ENCODE data around the gene WDR45B.
"Not testable (repeated sequence)": the region's sequence is repeated elsewhere in the genome, so short reads cannot be mapped to it uniquely, and the experiment has no call there.

The WDR45B gene

GRCh38 chr17:82577300-82577699 is 70.9 kb downstream of the WDR45B start:
- H3K27ac ChIP-seq (ENCODE audit: low read depth, low read length) = no peak overlapping the region
- H3K4me1 ChIP-seq (ENCODE audit: control insufficient read depth, insufficient read depth, low read length, unreplicated experiment) = no peaks in the 10 kb centered on the region
- no peak overlapping the region for H2AFZ ChIP-seq (ENCODE audit: low read length, unreplicated experiment)
- H3K4me3 ChIP-seq (ENCODE audit: low read depth, low read length) = no peak overlapping the region
- H3K36me3 ChIP-seq (ENCODE audit: insufficient read depth, low read length) = peaks cover 11% of the 10 kb centered on the region
- no peaks in the 10 kb centered on the region for H3K27me3 ChIP-seq (ENCODE audit: insufficient read depth, low read length)
- H3K79me2 ChIP-seq (ENCODE audit: control insufficient read depth, insufficient read depth, low read length, unreplicated experiment) = peaks cover 5% of the 10 kb centered on the region

DNA sequence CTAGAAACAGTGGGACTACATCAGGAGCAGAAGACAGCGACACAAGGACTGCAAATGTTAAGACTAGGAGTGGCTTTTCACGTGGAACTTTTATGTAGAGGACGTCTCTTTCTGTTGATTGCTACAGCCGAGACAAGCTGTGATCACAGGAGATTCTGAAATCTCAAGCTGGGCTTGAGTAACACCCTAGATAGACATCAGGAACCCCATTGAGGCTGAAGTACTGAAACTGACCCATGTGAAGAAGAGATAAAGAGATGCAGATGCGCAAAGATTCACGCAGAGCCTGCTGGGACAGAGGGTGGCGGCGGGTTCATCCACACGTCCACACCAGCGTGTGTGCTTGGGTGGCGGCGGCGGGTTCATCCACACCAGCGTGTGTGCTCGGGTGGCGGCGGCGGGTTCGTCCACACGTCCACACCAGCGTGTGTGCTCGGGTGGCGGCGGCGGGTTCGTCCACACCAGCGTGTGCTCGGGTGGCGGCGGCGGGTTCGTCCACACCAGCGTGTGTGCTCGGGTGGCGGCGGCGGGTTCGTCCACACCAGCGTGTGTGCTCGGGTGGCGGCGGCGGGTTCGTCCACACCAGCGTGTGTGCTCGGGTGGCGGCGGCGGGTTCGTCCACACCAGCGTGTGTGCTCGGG is 72.5 kb downstream of the WDR45B start:
- H2AFZ ChIP-seq (ENCODE audit: low read length, unreplicated experiment); H3K27me3 ChIP-seq (ENCODE audit: insufficient read depth, low read length); H3K27ac ChIP-seq (ENCODE audit: low read depth, low read length); H3K4me1 ChIP-seq (ENCODE audit: control insufficient read depth, insufficient read depth, low read length, unreplicated experiment); H3K4me3 ChIP-seq (ENCODE audit: low read depth, low read length); H3K79me2 ChIP-seq (ENCODE audit: control insufficient read depth, insufficient read depth, low read length, unreplicated experiment): not testable (repeated sequence)
- H3K36me3 ChIP-seq (ENCODE audit: insufficient read depth, low read length) = peaks cover 17% of the 10 kb centered on the region

GRCh38 chr17:82574041-82574440 is 74.2 kb downstream of the WDR45B start:
- H3K27ac ChIP-seq (ENCODE audit: low read depth, low read length) = no peak overlapping the region
- H2AFZ ChIP-seq (ENCODE audit: low read length, unreplicated experiment) = no peak overlapping the region
- no peaks in the 10 kb centered on the region for H3K27me3 ChIP-seq (ENCODE audit: insufficient read depth, low read length)
- H3K4me1 ChIP-seq (ENCODE audit: control insufficient read depth, insufficient read depth, low read length, unreplicated experiment) = no peaks in the 10 kb centered on the region
- no peak overlapping the region for H3K4me3 ChIP-seq (ENCODE audit: low read depth, low read length)
- H3K36me3 ChIP-seq (ENCODE audit: insufficient read depth, low read length) = peaks cover 27% of the 10 kb centered on the region
- H3K79me2 ChIP-seq (ENCODE audit: control insufficient read depth, insufficient read depth, low read length, unreplicated experiment) = peaks cover 10% of the 10 kb centered on the region

- H3K27ac ChIP-seq (ENCODE audit: low read depth, low read length) = no peak overlapping the region
- no peak overlapping the region for H2AFZ ChIP-seq (ENCODE audit: low read length, unreplicated experiment)
- peaks cover 27% of the 10 kb centered on the region for H3K36me3 ChIP-seq (ENCODE audit: insufficient read depth, low read length)
- H3K27me3 ChIP-seq (ENCODE audit: insufficient read depth, low read length) = no peaks in the 10 kb centered on the region
- peaks cover 20% of the 10 kb centered on the region for H3K79me2 ChIP-seq (ENCODE audit: control insufficient read depth, insufficient read depth, low read length, unreplicated experiment)
- H3K4me1 ChIP-seq (ENCODE audit: control insufficient read depth, insufficient read depth, low read length, unreplicated experiment) = peaks cover 9% of the 10 kb centered on the region
- no peak overlapping the region for H3K4me3 ChIP-seq (ENCODE audit: low read depth, low read length)
Measured at GRCh38 chr17:82571855-82572254, 76.4 kb downstream of the WDR45B start.

GRCh38 chr17:82570277-82570676 is 78.0 kb downstream of the WDR45B start:
- no peak overlapping the region for H3K27ac ChIP-seq (ENCODE audit: low read depth, low read length)
- H3K4me1 ChIP-seq (ENCODE audit: control insufficient read depth, insufficient read depth, low read length, unreplicated experiment) = peaks cover 9% of the 10 kb centered on the region
- H3K36me3 ChIP-seq (ENCODE audit: insufficient read depth, low read length) = peaks cover 27% of the 10 kb centered on the region
- H3K4me3 ChIP-seq (ENCODE audit: low read depth, low read length) = no peak overlapping the region
- peaks cover 25% of the 10 kb centered on the region for H3K79me2 ChIP-seq (ENCODE audit: control insufficient read depth, insufficient read depth, low read length, unreplicated experiment)
- H3K27me3 ChIP-seq (ENCODE audit: insufficient read depth, low read length) = no peaks in the 10 kb centered on the region
- no peak overlapping the region for H2AFZ ChIP-seq (ENCODE audit: low read length, unreplicated experiment)

DNA sequence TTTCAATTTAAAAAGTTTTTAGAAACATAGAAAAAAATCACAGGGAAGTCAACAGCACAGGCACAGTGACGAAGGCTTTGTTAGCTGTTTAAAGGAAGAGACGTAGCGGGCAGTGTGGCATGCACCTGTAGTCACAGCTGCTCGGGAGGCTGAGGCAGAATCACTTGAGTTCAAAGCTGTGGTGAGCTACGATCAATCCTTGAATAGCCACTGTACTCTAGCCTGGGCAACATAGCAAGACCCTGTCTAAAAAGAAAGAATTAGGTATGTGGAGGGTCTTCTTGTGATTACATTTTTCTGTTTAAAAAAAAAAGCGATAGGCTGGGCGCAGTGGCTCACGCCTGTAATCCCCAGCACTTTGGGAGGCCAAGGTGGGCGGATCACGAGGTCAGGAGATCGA is 78.6 kb downstream of the WDR45B start:
- Histone ChIP-seq H3K79me2 (ENCODE audit: control insufficient read depth, insufficient read depth, low read length, unreplicated experiment) (peaks cover 25% of the 10 kb centered on the region), H3K4me3 (ENCODE audit: low read depth, low read length) (no peak overlapping the region), H3K36me3 (ENCODE audit: insufficient read depth, low read length) (peaks cover 21% of the 10 kb centered on the region), H3K27me3 (ENCODE audit: insufficient read depth, low read length) (no peaks in the 10 kb centered on the region), H3K4me1 (ENCODE audit: control insufficient read depth, insufficient read depth, low read length, unreplicated experiment) (peaks cover 9% of the 10 kb centered on the region), H2AFZ (ENCODE audit: low read length, unreplicated experiment) (no peak overlapping the region), H3K27ac (ENCODE audit: low read depth, low read length) (no peak overlapping the region)

DNA sequence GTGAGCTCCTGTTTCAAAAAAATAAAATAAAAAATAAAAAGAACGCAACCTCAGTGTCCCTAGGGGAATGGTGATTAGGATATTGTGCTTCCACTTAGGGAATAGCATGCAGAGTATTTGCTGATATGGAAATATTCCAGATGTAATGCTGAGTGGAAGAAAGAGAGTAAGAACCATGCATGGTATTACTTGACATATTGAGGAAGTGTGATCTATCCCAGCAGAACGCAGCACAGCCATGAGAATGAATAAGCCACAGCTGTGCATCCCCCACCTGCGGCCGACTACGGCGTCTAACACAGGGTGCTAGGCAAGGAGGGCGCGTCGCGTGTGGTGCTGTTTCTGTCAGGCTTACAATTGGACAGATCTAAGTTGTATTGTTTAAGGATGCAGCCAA is 79.2 kb downstream of the WDR45B start:
- Histone ChIP-seq H3K4me3 (ENCODE audit: low read depth, low read length) (no peak overlapping the region), H3K4me1 (ENCODE audit: control insufficient read depth, insufficient read depth, low read length, unreplicated experiment) (peaks cover 9% of the 10 kb centered on the region), H3K79me2 (ENCODE audit: control insufficient read depth, insufficient read depth, low read length, unreplicated experiment) (peaks cover 28% of the 10 kb centered on the region), H3K27ac (ENCODE audit: low read depth, low read length) (no peak overlapping the region), H3K36me3 (ENCODE audit: insufficient read depth, low read length) (peaks cover 20% of the 10 kb centered on the region), H2AFZ (ENCODE audit: low read length, unreplicated experiment) (no peak overlapping the region), H3K27me3 (ENCODE audit: insufficient read depth, low read length) (no peaks in the 10 kb centered on the region)

GRCh38 chr17:82567286-82567685 is 81.0 kb downstream of the WDR45B start:
- Histone ChIP-seq H3K4me3 (ENCODE audit: low read depth, low read length) (no peak overlapping the region), H3K4me1 (ENCODE audit: control insufficient read depth, insufficient read depth, low read length, unreplicated experiment) (peaks cover 13% of the 10 kb centered on the region), H3K27me3 (ENCODE audit: insufficient read depth, low read length) (no peaks in the 10 kb centered on the region), H3K79me2 (ENCODE audit: control insufficient read depth, insufficient read depth, low read length, unreplicated experiment) (peaks cover 40% of the 10 kb centered on the region), H3K36me3 (ENCODE audit: insufficient read depth, low read length) (peaks cover 16% of the 10 kb centered on the region), H2AFZ (ENCODE audit: low read length, unreplicated experiment) (no peak overlapping the region), H3K27ac (ENCODE audit: low read depth, low read length) (no peak overlapping the region)

GRCh38 chr17:82566129-82566960 is 81.9 kb downstream of the WDR45B start:
- Histone ChIP-seq H3K4me3 (ENCODE audit: low read depth, low read length) (no peak overlapping the region), H3K79me2 (ENCODE audit: control insufficient read depth, insufficient read depth, low read length, unreplicated experiment) (peaks cover 46% of the 10 kb centered on the region), H3K36me3 (ENCODE audit: insufficient read depth, low read length) (peaks cover 10% of the 10 kb centered on the region), H3K4me1 (ENCODE audit: control insufficient read depth, insufficient read depth, low read length, unreplicated experiment) (peaks cover 13% of the 10 kb centered on the region), H3K27me3 (ENCODE audit: insufficient read depth, low read length) (no peaks in the 10 kb centered on the region), H3K27ac (ENCODE audit: low read depth, low read length) (no peak overlapping the region), H2AFZ (ENCODE audit: low read length, unreplicated experiment) (no peak overlapping the region)

DNA sequence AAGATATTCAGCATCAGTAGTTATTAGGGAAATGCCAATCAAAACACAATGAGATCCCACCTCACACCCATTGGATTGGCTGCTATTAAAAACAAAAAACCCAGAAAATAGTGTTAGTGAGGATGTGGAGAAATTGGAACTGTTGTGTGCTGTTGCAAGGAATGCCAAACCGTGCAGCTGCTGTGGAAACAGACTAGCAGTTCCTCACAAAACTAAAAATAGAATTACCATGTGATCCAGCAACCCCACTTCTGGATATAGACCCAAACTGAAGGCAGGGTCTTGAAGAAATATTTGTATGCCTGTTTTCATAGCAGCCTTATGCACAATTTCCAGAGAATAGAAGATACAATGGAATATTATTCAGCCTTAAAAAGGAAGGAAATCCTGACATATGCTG is 82.7 kb downstream of the WDR45B start:
- Histone ChIP-seq H3K4me1 (ENCODE audit: control insufficient read depth, insufficient read depth, low read length, unreplicated experiment) (peaks cover 13% of the 10 kb centered on the region), H3K27me3 (ENCODE audit: insufficient read depth, low read length) (no peaks in the 10 kb centered on the region), H3K4me3 (ENCODE audit: low read depth, low read length) (no peak overlapping the region), H3K36me3 (ENCODE audit: insufficient read depth, low read length) (peaks cover 9% of the 10 kb centered on the region), H2AFZ (ENCODE audit: low read length, unreplicated experiment) (no peak overlapping the region), H3K27ac (ENCODE audit: low read depth, low read length) (no peak overlapping the region), H3K79me2 (ENCODE audit: control insufficient read depth, insufficient read depth, low read length, unreplicated experiment) (peaks cover 54% of the 10 kb centered on the region)
